Astrocyte of the spinal cord (primary cell): ENCODE results near the gene GSN.

Experiments
- DNase-seq: peaks from one replicate; pipeline ENCODE4 v3.0.0; 2011; ENCODE audit warnings: low read depth, low spot score
- H3K4me3 ChIP-seq: 2 replicates; pipeline ENCODE4 v1.5.1; 2011; ENCODE audit warnings: low read depth, mild to moderate bottlenecking, low read length, moderate library complexity
- in situ Hi-C: cut with HindIII; loops from 2 replicates; pipeline ENCODE4 v1.10.0; 2017; ENCODE audit warnings: low sequenced_read_pairs
- TF ChIP-seq, protein P1 (sequence below): IDR thresholded peaks from 2 replicates; pipeline ENCODE4 v1.5.1; 2012; ENCODE audit warnings: low read depth, mild to moderate bottlenecking, low read length, inconsistent platforms

Gene GSN

GRCh38 chr9:121364077-121364476, 96.1 kb downstream of the GSN start:
- in situ Hi-C loops = no loop called here
- TF ChIP-seq, protein P1, sequence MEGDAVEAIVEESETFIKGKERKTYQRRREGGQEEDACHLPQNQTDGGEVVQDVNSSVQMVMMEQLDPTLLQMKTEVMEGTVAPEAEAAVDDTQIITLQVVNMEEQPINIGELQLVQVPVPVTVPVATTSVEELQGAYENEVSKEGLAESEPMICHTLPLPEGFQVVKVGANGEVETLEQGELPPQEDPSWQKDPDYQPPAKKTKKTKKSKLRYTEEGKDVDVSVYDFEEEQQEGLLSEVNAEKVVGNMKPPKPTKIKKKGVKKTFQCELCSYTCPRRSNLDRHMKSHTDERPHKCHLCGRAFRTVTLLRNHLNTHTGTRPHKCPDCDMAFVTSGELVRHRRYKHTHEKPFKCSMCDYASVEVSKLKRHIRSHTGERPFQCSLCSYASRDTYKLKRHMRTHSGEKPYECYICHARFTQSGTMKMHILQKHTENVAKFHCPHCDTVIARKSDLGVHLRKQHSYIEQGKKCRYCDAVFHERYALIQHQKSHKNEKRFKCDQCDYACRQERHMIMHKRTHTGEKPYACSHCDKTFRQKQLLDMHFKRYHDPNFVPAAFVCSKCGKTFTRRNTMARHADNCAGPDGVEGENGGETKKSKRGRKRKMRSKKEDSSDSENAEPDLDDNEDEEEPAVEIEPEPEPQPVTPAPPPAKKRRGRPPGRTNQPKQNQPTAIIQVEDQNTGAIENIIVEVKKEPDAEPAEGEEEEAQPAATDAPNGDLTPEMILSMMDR = no peak
- DNase-seq = no peak
- H3K4me3 ChIP-seq = no peak overlapping the region

DNA sequence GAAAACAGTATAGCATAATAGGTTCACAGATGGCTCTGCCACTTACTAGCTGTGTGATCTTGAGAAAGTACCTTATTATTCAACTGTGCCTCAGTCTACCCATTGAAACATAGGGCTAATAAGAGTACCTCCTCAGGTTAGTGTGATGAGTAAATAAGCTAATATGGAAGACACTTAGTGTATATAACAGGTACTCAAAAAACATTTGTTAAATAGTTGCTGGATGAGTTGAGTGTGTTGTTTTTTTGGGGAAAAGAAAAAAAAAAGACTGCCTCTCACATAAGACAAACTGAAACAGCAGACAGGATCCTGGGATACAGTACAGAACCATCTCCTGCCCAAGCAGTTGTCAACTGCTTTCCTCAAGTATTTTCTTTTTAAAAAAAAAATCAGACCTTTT, 96.9 kb downstream of the GSN start:
- no peak overlapping the region for H3K4me3 ChIP-seq
- DNase-seq = no peak
- in situ Hi-C loops = no loop called here
- TF ChIP-seq, protein P1 = no peak

- DNase-seq = no peak
- in situ Hi-C loops = no loop called here
- H3K4me3 ChIP-seq = no peak overlapping the region
Observed at GRCh38 chr9:121365564-121365963, 97.6 kb downstream of the GSN start.

DNA sequence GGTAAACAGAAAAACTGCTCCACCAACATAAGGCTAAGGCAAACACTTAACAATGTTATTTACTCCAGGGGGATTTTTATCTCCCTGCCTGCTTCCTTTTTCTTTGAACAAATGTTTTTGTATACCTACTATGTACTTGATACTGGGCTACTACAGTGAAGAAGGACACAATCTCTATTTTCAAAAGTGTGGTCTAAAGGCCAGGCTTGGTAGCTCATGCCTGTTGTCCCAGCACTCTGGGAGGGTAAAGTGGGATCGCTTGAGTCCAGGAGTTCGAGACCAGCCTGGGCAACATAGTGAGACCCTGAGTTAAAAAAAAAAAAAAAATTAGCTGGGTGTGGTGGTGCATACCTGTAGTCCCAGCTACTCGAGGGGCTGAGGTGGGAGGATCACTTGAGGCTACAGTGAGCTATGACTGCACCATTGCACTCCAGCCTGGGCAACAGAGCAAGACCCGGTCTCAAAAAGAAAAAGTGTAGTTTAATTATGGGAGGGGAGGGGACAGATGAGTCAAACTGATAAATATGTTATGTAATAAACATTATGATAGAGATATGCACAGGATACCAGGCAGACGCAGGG, 98.7 kb downstream of the GSN start:
- in situ Hi-C loops = no loop called here
- no peak for DNase-seq
- no peak overlapping the region for H3K4me3 ChIP-seq
- TF ChIP-seq, protein P1 = no peak

More at GRCh38 chr9:121365564-121365963, 97.6 kb downstream of the GSN start:
- TF ChIP-seq, protein P1 = no peak

DNA sequence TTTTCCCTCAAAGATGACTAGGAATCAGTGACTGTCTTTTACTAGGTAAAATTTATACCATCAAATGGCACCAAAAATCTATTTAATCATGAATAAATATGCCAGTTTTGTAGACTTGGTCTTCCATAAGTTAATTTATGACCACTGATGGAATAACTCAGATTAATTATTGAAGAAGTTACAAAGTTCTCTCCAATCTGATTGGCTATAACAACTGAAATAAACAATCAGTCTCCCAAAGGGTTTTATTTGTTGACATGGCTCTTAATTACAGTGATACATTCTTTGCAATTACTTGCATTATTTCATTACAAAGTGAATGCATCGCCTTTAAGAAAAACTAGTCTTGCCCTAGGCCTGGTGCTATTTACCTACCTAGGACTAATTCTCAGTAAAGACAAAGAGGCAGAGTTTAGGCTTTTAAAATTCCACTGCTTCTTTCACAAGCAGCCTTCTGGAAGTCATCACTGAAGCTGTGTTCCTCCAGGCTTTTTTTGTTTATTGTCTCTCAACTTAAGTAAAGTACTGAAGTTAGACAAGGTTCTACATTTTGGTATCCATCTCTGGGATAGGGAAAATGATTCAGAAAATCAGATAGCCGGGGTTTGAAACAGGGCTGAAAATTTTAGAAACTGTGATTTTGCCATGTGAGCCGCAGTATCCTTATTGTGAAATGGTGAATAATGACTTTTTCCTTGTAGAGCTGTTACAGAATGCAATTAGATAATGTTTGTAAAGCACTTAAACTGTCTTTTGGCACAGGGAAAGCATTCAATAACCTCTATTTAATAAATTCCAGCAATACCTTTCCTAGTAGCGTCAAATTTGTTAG, 99.6 kb downstream of the GSN start:
- in situ Hi-C loops = no loop called here
- no peak overlapping the region for H3K4me3 ChIP-seq
- DNase-seq = no peak
- TF ChIP-seq, protein P1 = no peak

DNA sequence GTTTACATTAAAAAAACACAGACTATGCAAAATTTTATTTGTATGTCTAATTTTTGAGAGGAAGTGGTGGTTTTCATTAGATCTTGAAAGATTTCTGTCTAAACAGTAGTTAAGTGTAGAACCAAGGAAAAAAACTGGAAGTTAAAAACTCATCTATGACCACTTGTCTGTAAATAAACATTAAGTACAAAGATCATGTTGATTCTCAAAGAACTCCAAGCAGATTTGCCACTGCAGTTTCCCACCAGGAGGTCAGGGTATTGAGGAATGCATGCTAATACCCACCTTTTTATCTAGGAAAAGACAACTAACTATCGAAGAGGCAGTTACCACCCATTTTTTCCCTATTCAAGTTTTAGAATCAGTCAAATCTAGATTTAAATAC, 100.2 kb downstream of the GSN start:
- DNase-seq = no peak
- TF ChIP-seq, protein P1 = no peak
- in situ Hi-C loops = no loop called here
- H3K4me3 ChIP-seq = no peak overlapping the region
